Lower leg skin (tissue), 4 donors: ENCODE data around the gene KRT7. TPM values are rescaled to one million over a fixed set of nuclear protein-coding genes. Genes with fewer than 3 reads are reported as not detected.
A peak's percentile ranks its signal among the peaks of the same experiment; 100 is the strongest.

Experiments used
- DNase-seq, 2 donors: peaks; one replicate each; pipeline ENCODE4 v3.0.0-alpha.2; 2019; ENCODE audit warnings: low spot score in 2 of 2
- H3K4me3 ChIP-seq: fragments of 200-600 bp; sonication (generic); 2 replicates; pipeline ENCODE4 v1.5.1; 2017; ENCODE audit warnings: mild to moderate bottlenecking, low read depth; ENCODE audit not compliant: poor library complexity, severe bottlenecking
- CTCF ChIP-seq, 3 donors: fragments of 450-650 bp; IDR thresholded peaks; one replicate each; pipeline ENCODE4 v1.5.1; 2016; ENCODE audit warnings: antibody characterized with exemption in 3 of 3, mild to moderate bottlenecking in 3 of 3, moderate library complexity in 2 of 3
- POLR2A ChIP-seq, 2 donors: fragments of 450-650 bp; IDR thresholded peaks; one replicate each; pipeline ENCODE4 v1.6.1; 2016 to 2017; ENCODE audit warnings: antibody characterized with exemption in 2 of 2, mild to moderate bottlenecking in 1 of 2, moderate library complexity in 1 of 2
- WGBS, 2 donors: methylation state at CpG; one replicate each; pipeline ENCODE4 v1.1.5; 2018; 5-methylcytosine and 5-hydroxymethylcytosine counted together
- intact Hi-C: fragments of 100-400 bp; cut with DNase I; formaldehyde crosslinking; loops from one replicate; pipeline ENCODE4 v1.15.0; 2023; ENCODE audit warnings: low total_unique reads
- total RNA-seq, 4 donors: library from RNA; depleted of rRNA; stranded (reverse); fragments of >200 nt; gene quantifications; one replicate each; pipeline ENCODE4 v1.1.0, GENCODE V29; 2016

KRT7 gene
- total RNA-seq, 4 donors from 2014 or later: 28.2 to 206 (median 125) TPM

- TF ChIP-seq CTCF (IDR thresholded peaks at IDR 0.05) (no peak), POLR2A (IDR thresholded peaks at IDR 0.05) (no peak)
- intact Hi-C loops: no loop called here
- WGBS, 2 donors: 66 to 71% methylated on average over 5 of the region's 5 CpGs
- H3K4me3 ChIP-seq: no peak overlapping the region
- DNase-seq: peak in 1 of 2 donors; percentile 13
Observed at GRCh38 chr12:52227606-52228166, 5.4 kb upstream of the KRT7 start.

DNA sequence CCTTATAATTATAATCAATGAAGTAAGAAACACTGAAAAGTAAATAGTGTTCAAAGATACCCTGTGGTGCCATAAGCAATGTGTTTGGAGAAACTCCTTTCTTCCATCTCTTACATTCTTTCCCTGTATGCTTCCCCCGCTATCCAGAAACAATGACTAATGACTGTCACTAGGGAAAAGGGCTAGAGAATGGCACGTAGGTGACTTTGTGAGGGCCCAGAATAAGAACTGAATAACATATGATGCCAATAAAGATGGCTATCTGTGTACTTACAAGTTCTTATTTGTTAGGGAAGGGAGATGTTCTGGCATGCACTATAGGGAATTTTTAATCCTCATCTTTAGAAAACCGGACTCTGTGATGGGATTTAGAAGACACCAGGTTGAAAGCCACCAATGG is 4.7 kb upstream of the KRT7 start:
- intact Hi-C loops: no loop called here
- H3K4me3 ChIP-seq: no peak overlapping the region
- TF ChIP-seq POLR2A (IDR thresholded peaks at IDR 0.05) (no peak), CTCF (IDR thresholded peaks at IDR 0.05) (no peak)
- WGBS, 2 donors: 48 to 54% methylated on average over 3 of the region's 3 CpGs
- DNase-seq: no peak

DNA sequence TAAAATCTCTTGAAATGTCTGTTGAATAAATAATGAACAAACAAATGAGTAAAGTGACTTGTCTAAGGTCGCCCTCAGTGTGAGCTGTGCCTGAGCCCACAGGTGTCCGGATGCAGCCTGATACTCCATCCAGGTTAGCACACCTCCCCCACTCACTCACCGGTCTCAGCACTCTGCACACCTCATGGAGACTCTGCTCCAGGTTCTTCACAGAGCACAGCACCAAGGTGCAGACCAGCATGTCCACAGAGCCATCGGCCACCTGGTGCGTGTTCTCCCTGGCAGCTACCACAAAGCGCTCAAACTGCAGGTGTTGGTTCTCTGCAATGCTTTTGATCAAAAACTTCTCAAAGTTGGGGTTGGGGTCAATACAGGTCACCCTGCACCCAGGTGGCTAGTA is 4.1 kb upstream of the KRT7 start:
- H3K4me3 ChIP-seq: no peak overlapping the region
- peak in 1 of 2 donors; percentile 75 for DNase-seq
- 91 to 92% methylated on average over 6 of the region's 6 CpGs for WGBS, 2 donors
- intact Hi-C loops: no loop called here
- TF ChIP-seq POLR2A (IDR thresholded peaks at IDR 0.05) (no peak), CTCF (IDR thresholded peaks at IDR 0.05) (no peak)

- WGBS, 2 donors: 86 to 89% methylated on average over 2 of the region's 2 CpGs
- DNase-seq: peak in 1 of 2 donors; percentile 69
- no peak overlapping the region for H3K4me3 ChIP-seq
- no peak for TF ChIP-seq CTCF (IDR thresholded peaks at IDR 0.05)
- TF ChIP-seq POLR2A (IDR thresholded peaks at IDR 0.05): no peak
- intact Hi-C loops: no loop called here
Observed at GRCh38 chr12:52229836-52230343, 3.2 kb upstream of the KRT7 start.

GRCh38 chr12:52230364-52231281 is 2.4 kb upstream of the KRT7 start:
- intact Hi-C loops: no loop called here
- TF ChIP-seq POLR2A (IDR thresholded peaks at IDR 0.05) (no peak), CTCF (IDR thresholded peaks at IDR 0.05) (no peak)
- peak in 1 of 2 donors; percentile 81 for DNase-seq
- H3K4me3 ChIP-seq: no peak overlapping the region
- WGBS, 2 donors: 44 to 47% methylated on average over 8 of the region's 8 CpGs
